Measurements from ENCODE around the gene CPNE7. TPM values are rescaled to one million over a fixed set of nuclear protein-coding genes. Genes with fewer than 3 reads are reported as not detected.

Gene CPNE7
- total RNA-seq, 2 experiments from 2014 or later, result 8.5 to 9.5 TPM

DNA sequence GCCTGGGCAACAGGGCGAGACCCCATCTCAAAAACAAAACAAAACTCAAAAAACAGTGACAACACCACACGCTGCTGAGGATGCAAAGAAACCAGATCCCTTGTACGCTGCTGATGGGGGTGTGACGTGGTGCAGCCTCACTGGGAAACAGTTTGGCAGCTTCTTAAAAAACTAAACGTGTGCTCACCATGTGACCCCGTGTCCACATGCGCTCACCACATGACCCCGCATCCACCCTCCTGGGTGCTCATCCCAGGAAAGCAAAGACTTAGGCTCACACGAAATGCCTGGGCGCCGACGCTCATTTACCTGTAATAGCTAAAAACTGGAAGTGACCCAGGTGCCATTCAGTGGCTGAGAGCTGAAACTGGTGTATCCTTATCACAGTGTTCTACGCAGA, 35.0 kb upstream of the CPNE7 start:
- H3K36me3 Mint-ChIP-seq (ENCODE audit: low read depth), result peaks cover 3% of the 10 kb centered on the region
- ChIA-PET POLR2A (interaction anchor here (1.0 kb wide), 1 partner anchor 16 kb away, joined by 3 read pairs; no protein-coding TSS in a partner anchor), CTCF (no interaction called here)
- TF ChIP-seq, protein P1, sequence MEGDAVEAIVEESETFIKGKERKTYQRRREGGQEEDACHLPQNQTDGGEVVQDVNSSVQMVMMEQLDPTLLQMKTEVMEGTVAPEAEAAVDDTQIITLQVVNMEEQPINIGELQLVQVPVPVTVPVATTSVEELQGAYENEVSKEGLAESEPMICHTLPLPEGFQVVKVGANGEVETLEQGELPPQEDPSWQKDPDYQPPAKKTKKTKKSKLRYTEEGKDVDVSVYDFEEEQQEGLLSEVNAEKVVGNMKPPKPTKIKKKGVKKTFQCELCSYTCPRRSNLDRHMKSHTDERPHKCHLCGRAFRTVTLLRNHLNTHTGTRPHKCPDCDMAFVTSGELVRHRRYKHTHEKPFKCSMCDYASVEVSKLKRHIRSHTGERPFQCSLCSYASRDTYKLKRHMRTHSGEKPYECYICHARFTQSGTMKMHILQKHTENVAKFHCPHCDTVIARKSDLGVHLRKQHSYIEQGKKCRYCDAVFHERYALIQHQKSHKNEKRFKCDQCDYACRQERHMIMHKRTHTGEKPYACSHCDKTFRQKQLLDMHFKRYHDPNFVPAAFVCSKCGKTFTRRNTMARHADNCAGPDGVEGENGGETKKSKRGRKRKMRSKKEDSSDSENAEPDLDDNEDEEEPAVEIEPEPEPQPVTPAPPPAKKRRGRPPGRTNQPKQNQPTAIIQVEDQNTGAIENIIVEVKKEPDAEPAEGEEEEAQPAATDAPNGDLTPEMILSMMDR (IDR thresholded peaks at IDR 0.05), result no peak
- DNase-seq (no peak), ATAC-seq (no peak)
- no peaks in the 10 kb centered on the region for H3K27me3 Mint-ChIP-seq
- no peak overlapping the region for H3K27ac Mint-ChIP-seq
- no peaks in the 10 kb centered on the region for H3K4me1 Mint-ChIP-seq (ENCODE audit: low read depth)
- no peak overlapping the region for H3K4me3 Mint-ChIP-seq
- H3K9me3 Mint-ChIP-seq, result no peaks in the 10 kb centered on the region
- intact Hi-C loops (cut with micrococcal nuclease), result no loop called here

DNA sequence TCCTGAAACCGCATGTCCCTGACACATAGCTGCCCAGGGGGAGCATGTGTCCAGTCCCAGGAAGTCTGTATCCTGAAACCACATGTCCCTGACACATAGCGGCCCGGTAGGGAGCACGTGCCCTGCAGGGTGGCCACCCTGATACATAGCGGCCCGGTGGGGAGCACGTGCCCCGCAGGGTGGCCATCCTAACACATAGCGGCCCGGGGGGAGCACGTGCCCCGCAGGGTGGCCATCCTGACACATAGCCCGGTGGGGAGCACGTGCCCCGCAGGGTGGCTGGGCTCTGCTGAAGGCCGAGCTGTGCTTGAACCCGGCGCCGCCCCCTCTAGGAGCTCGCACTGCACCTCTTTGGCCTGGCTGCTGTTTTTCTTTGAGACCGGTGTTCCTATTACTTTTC, 33.8 kb upstream of the CPNE7 start:
- Mint-ChIP-seq H3K27me3 (no peaks in the 10 kb centered on the region), H3K4me3 (no peak overlapping the region), H3K27ac (no peak overlapping the region), H3K4me1 (ENCODE audit: low read depth) (no peaks in the 10 kb centered on the region), H3K9me3 (no peaks in the 10 kb centered on the region), H3K36me3 (ENCODE audit: low read depth) (peaks cover 3% of the 10 kb centered on the region)
- no peak for ATAC-seq
- intact Hi-C loops (cut with micrococcal nuclease), result no loop called here
- DNase-seq, result no peak
- ChIA-PET POLR2A (interaction anchor here (0.9 kb wide), 1 partner anchor 10 kb away, joined by 4 read pairs; no protein-coding TSS in a partner anchor), CTCF (no interaction called here)
- TF ChIP-seq, protein P1 (IDR thresholded peaks at IDR 0.05), result no peak

DNA sequence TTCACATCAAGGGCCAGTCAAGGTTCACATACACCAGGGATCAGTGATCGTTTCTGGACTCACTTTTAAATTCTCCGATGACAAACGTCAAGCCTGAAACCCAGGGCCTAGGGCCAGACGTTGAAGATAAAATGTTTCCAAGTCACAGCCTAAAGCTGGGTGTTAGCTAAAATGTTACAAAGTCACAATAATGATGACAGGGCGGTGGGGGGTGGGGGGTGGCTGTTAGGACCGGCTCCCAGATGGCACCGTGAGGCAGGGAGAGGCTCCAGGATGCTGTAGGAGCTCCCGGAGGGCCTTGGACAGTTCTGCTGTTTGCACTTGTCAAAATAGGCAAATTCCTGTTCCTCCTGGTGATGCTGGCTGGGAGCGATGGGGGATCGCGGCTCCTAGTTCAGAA, 31.4 kb upstream of the CPNE7 start:
- CTCF ChIA-PET, result no interaction called here
- Mint-ChIP-seq H3K36me3 (ENCODE audit: low read depth) (peaks cover 10% of the 10 kb centered on the region), H3K27me3 (no peaks in the 10 kb centered on the region), H3K4me1 (ENCODE audit: low read depth) (peaks cover 13% of the 10 kb centered on the region), H3K4me3 (no peak overlapping the region), H3K27ac (no peak overlapping the region), H3K9me3 (no peaks in the 10 kb centered on the region)
- no peak for DNase-seq
- ATAC-seq, result no peak
- TF ChIP-seq, protein P1 (IDR thresholded peaks at IDR 0.05), result no peak
- POLR2A ChIA-PET, result interaction anchor here (0.7 kb wide), 1 partner anchor 15 kb away, joined by 3 read pairs; no protein-coding TSS in a partner anchor
- intact Hi-C loops (cut with micrococcal nuclease), result no loop called here

DNA sequence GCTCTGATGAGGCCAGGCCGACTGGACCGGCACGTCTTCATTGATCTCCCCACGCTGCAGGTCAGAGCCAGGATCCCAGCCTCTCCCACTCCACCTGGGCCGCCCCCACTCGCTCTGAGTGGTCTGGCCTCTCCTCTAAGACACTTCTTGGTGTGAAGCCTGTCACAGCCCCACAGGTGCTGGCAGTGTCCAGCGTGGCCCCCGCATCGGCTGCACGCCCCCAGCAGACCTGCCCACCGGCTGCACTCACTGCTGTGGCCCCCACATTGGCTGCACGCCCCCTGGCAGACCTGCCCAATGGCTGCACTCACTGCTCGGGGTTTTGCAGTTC, 30.9 kb upstream of the CPNE7 start:
- POLR2A ChIA-PET, result no interaction called here
- H3K4me1 Mint-ChIP-seq (ENCODE audit: low read depth), result peaks cover 19% of the 10 kb centered on the region
- no peak overlapping the region for H3K27ac Mint-ChIP-seq
- TF ChIP-seq, protein P1 (IDR thresholded peaks at IDR 0.05), result no peak
- CTCF ChIA-PET, result no interaction called here
- ATAC-seq (no peak), DNase-seq (no peak)
- H3K36me3 Mint-ChIP-seq (ENCODE audit: low read depth), result peaks cover 16% of the 10 kb centered on the region
- H3K27me3 Mint-ChIP-seq, result no peaks in the 10 kb centered on the region
- intact Hi-C loops (cut with micrococcal nuclease), result no loop called here
- no peaks in the 10 kb centered on the region for H3K9me3 Mint-ChIP-seq
- H3K4me3 Mint-ChIP-seq, result no peak overlapping the region

DNA sequence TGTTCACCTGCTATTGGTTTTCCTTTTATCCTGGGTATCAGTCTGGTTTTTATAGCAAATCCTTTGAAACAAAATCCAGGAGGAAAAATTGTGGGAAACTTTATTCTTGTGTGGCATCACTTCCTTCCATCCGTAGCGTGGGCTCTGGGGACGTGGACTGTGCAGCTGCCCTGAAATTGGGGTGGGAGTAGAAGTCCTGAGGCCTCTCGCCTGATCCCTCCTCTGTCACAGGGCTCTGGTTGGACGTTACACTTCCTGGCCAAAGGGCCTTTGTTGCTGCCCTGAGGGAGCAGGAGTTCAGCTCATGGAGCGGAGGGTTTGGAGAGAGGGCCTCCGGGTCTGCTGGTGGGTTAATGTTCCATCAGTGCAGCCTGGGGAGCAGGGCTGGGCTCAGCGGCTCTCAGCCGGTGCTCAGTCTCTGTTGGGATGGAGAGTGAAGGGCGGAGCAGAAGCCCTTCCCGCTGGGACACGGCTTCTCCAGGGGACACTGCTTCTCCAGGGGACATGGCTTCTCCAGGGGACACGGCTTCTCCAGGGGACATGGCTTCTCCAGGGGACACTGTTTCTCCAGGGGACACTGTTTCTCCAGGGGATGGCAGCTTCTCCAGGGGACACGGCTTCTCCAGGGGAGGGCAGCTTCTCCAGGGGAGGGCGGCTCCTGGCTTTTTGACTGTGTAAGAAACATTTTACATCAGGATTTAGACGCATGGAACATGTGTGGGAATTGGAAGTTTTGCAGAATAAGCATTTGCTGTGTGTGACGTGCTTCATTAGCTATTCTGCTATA, 30.3 kb upstream of the CPNE7 start:
- Mint-ChIP-seq H3K27me3 (no peaks in the 10 kb centered on the region), H3K9me3 (no peaks in the 10 kb centered on the region), H3K27ac (no peak overlapping the region), H3K4me1 (ENCODE audit: low read depth) (peaks cover 23% of the 10 kb centered on the region), H3K36me3 (ENCODE audit: low read depth) (peaks cover 16% of the 10 kb centered on the region), H3K4me3 (no peak overlapping the region)
- ATAC-seq, result no peak
- ChIA-PET CTCF (interaction anchor here (2.9 kb wide), 1 partner anchor 12 kb away, joined by 12 read pairs; no protein-coding TSS in a partner anchor), POLR2A (no interaction called here)
- no peak for DNase-seq
- intact Hi-C loops (cut with micrococcal nuclease), result no loop called here
- TF ChIP-seq, protein P1 (IDR thresholded peaks at IDR 0.05), result no peak

All from activated CD8-positive, alpha-beta T cell treated with anti-CD3 and anti-CD28 coated beads for 36 hours (primary cell).